GM18858 (cell line): ENCODE results near the gene TMPRSS4.

ENCODE experiments used
- ATAC-seq: cut with Tn5 transposase; IDR thresholded peaks from one replicate; pipeline ENCODE4 v1.9.1; 2021; ENCODE audit not compliant: unreplicated experiment

Gene TMPRSS4

GRCh38 chr11:118102721-118103261, 25.9 kb downstream of the TMPRSS4 start:
- no peak for ATAC-seq

- ATAC-seq, result no peak
These were observed 27.6 kb downstream of the TMPRSS4 start for GRCh38 chr11:118104491-118104890.

GRCh38 chr11:118105657-118106305, 28.9 kb downstream of the TMPRSS4 start:
- no peak for ATAC-seq

- no peak for ATAC-seq
These were observed 30.0 kb downstream of the TMPRSS4 start for GRCh38 chr11:118106789-118107335.

- no peak for ATAC-seq
These were observed 31.6 kb downstream of the TMPRSS4 start for GRCh38 chr11:118108513-118108912.

GRCh38 chr11:118109231-118109630, 32.4 kb downstream of the TMPRSS4 start:
- ATAC-seq, result no peak

- no peak for ATAC-seq
These were observed 34.3 kb downstream of the TMPRSS4 start for GRCh38 chr11:118111019-118111743.

- no peak for ATAC-seq
These were observed 34.8 kb downstream of the TMPRSS4 start for GRCh38 chr11:118111744-118112035.

GRCh38 chr11:118112711-118113430, 36.0 kb downstream of the TMPRSS4 start:
- no peak for ATAC-seq

GRCh38 chr11:118114266-118114665, 37.4 kb downstream of the TMPRSS4 start:
- ATAC-seq, result no peak

GRCh38 chr11:118115048-118115447, 38.2 kb downstream of the TMPRSS4 start:
- ATAC-seq, result no peak

- no peak for ATAC-seq
These were observed 41.1 kb downstream of the TMPRSS4 start for GRCh38 chr11:118117790-118118601.

GRCh38 chr11:118120793-118121192, 43.9 kb downstream of the TMPRSS4 start:
- no peak for ATAC-seq

GRCh38 chr11:118124929-118125535, 48.2 kb downstream of the TMPRSS4 start:
- no peak for ATAC-seq

GRCh38 chr11:118126082-118126838, 49.4 kb downstream of the TMPRSS4 start:
- no peak for ATAC-seq

GRCh38 chr11:118128310-118128709, 51.4 kb downstream of the TMPRSS4 start:
- ATAC-seq, result no peak

GRCh38 chr11:118128721-118129470, 52.0 kb downstream of the TMPRSS4 start:
- ATAC-seq, result no peak

GRCh38 chr11:118129471-118130172, 52.7 kb downstream of the TMPRSS4 start:
- ATAC-seq, result no peak
